Panc1 (cell line): Measurements from ENCODE around the gene MARK3. TPM values are rescaled to one million over a fixed set of nuclear protein-coding genes. Genes with fewer than 3 reads are reported as not detected.
A peak's percentile ranks its signal among the peaks of the same experiment; 100 is the strongest.

Experiments used
- ATAC-seq: fragments of 200-7000 bp; cut with Tn5 transposase; 2 replicates; pipeline ENCODE4 v1.9.1; 2020; ENCODE audit warnings: mild to moderate bottlenecking, moderate library complexity
- BruUV-seq: library from RNA; stranded (reverse); fragments of 400-500 nt; replicated peaks from 2 replicates; lab custom pipeline; 2021; lab: Mats Ljungman, UMichigan
- CTCF ChIA-PET: fragments of 300-600 bp; sonication (Branson Sonifier 250); formaldehyde crosslinking; loops from one replicate; lab custom pipeline; 2022; ENCODE audit warnings: antibody characterized with exemption; lab: Charles Lee
- POLR2A ChIA-PET: fragments of 300-600 bp; sonication (Branson Sonifier 250); formaldehyde crosslinking; loops from one replicate; lab custom pipeline; 2022; ENCODE audit warnings: antibody characterized with exemption; lab: Charles Lee
- DNase-seq: peaks from one replicate; pipeline ENCODE4 v3.0.0-alpha.2; 2010; ENCODE audit warnings: low read depth, low spot score
- H3K27ac ChIP-seq: 2 replicates; pipeline ENCODE4 v1.5.1; 2011; ENCODE audit warnings: mild to moderate bottlenecking, low read length, inconsistent platforms
- H3K27me3 ChIP-seq: fragments of 200-500 bp; sonication (Bioruptor generic); 2 replicates; pipeline ENCODE4 v1.6.0; 2014; ENCODE audit warnings: low read length, inconsistent platforms; ENCODE audit not compliant: control insufficient read depth, insufficient read depth
- H3K36me3 ChIP-seq: fragments of 200-500 bp; sonication (Bioruptor generic); 2 replicates; pipeline ENCODE4 v1.5.1; 2014; ENCODE audit warnings: inconsistent platforms, mild to moderate bottlenecking, low read length, moderate library complexity; ENCODE audit not compliant: control insufficient read depth, insufficient read depth
- H3K4me1 ChIP-seq: 2 replicates; pipeline ENCODE4 v1.5.1; 2011; ENCODE audit warnings: inconsistent platforms, mild to moderate bottlenecking, low read length, moderate library complexity; ENCODE audit not compliant: control insufficient read depth, insufficient read depth
- H3K4me3 ChIP-seq, 2 experiments: 2 replicates each; pipeline ENCODE4 v1.5.1; 2011 to 2012; ENCODE audit warnings: low read depth in 2 of 2, low read length in 2 of 2, mild to moderate bottlenecking in 2 of 2, inconsistent platforms in 1 of 2, moderate library complexity in 1 of 2
- H3K9me3 ChIP-seq: fragments of 200-500 bp; sonication (Bioruptor generic); 2 replicates; pipeline ENCODE4 v1.5.1; 2014; ENCODE audit warnings: low read depth, mild to moderate bottlenecking, inconsistent platforms, low read length, moderate library complexity; ENCODE audit not compliant: control insufficient read depth, insufficient read depth
- POLR2AphosphoS5 ChIP-seq: IDR thresholded peaks from 2 replicates; pipeline ENCODE4 v1.6.1; 2012; ENCODE audit warnings: mild to moderate bottlenecking, low read depth, low read length, moderate library complexity
- SIN3A ChIP-seq: IDR thresholded peaks from 2 replicates; pipeline ENCODE4 v1.6.1; 2012; ENCODE audit warnings: low read depth, mild to moderate bottlenecking, low read length, moderate library complexity, borderline replicate concordance; ENCODE audit not compliant: insufficient read depth
- TCF7L2 ChIP-seq: IDR thresholded peaks from 2 replicates; pipeline ENCODE4 v1.6.1; 2011; ENCODE audit warnings: mild to moderate bottlenecking, low read depth, low read length, inconsistent platforms
- in situ Hi-C: cut with HindIII; loops from 2 replicates; pipeline ENCODE4 v1.10.0; 2016; ENCODE audit warnings: low sequenced_read_pairs, low pct_unique_long_range_greater_than_20kb
- intact Hi-C: fragments of 100-400 bp; cut with micrococcal nuclease; formaldehyde crosslinking; loops from one replicate; pipeline ENCODE4 v1.10.0; 2022; ENCODE audit not compliant: unreplicated experiment
- total RNA-seq: library from RNA; stranded (reverse); gene quantifications from one replicate; pipeline ENCODE4 v1.2.1, GENCODE V29; 2021; ENCODE audit not compliant: unreplicated experiment
- TF ChIP-seq, protein P1 (sequence below), 2 experiments: IDR thresholded peaks; 2 replicates each; pipeline ENCODE4 v1.6.1; 2011 to 2012; ENCODE audit warnings: low read depth in 2 of 2, control low read depth in 1 of 2, low read length in 1 of 2, mild to moderate bottlenecking in 1 of 2, moderate library complexity in 1 of 2; ENCODE audit not compliant: insufficient read depth in 1 of 2
- TF ChIP-seq, protein P2 (sequence below): fragments of 450-650 bp; IDR thresholded peaks from 2 replicates; pipeline ENCODE4 v1.5.1; 2017; ENCODE audit warnings: mild to moderate bottlenecking

MARK3 gene
- total RNA-seq, 1 experiment from 2014 or later, result 56.1 TPM

DNA sequence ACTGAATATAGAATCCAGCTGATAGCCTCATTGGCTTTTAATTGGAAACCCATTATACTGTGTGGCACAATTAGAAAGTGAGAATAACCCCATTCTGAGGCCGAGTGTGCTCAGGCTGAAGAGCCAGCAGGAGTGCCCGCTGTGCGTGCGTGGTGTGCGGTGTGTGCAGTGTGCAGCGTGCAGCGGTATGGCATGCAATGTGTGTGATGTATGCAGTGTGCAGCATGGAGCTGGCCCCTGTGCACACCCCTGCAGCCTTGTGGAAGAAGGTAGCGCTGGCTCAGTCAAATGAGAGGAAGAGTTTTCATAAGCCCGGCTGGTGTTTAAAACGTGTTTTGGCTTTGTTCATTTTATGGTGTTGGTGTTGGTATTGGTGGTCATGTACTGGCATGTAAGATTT is 114.5 kb downstream of the MARK3 start:
- no peak for TF ChIP-seq TCF7L2
- no peak for TF ChIP-seq SIN3A
- TF ChIP-seq, protein P1, sequence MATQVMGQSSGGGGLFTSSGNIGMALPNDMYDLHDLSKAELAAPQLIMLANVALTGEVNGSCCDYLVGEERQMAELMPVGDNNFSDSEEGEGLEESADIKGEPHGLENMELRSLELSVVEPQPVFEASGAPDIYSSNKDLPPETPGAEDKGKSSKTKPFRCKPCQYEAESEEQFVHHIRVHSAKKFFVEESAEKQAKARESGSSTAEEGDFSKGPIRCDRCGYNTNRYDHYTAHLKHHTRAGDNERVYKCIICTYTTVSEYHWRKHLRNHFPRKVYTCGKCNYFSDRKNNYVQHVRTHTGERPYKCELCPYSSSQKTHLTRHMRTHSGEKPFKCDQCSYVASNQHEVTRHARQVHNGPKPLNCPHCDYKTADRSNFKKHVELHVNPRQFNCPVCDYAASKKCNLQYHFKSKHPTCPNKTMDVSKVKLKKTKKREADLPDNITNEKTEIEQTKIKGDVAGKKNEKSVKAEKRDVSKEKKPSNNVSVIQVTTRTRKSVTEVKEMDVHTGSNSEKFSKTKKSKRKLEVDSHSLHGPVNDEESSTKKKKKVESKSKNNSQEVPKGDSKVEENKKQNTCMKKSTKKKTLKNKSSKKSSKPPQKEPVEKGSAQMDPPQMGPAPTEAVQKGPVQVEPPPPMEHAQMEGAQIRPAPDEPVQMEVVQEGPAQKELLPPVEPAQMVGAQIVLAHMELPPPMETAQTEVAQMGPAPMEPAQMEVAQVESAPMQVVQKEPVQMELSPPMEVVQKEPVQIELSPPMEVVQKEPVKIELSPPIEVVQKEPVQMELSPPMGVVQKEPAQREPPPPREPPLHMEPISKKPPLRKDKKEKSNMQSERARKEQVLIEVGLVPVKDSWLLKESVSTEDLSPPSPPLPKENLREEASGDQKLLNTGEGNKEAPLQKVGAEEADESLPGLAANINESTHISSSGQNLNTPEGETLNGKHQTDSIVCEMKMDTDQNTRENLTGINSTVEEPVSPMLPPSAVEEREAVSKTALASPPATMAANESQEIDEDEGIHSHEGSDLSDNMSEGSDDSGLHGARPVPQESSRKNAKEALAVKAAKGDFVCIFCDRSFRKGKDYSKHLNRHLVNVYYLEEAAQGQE (IDR thresholded peaks at IDR 0.05; ENCODE audit: insufficient read depth in 1 of 2, low read depth in 2 of 2, low read length in 1 of 2), result no peak
- TF ChIP-seq, protein P2, sequence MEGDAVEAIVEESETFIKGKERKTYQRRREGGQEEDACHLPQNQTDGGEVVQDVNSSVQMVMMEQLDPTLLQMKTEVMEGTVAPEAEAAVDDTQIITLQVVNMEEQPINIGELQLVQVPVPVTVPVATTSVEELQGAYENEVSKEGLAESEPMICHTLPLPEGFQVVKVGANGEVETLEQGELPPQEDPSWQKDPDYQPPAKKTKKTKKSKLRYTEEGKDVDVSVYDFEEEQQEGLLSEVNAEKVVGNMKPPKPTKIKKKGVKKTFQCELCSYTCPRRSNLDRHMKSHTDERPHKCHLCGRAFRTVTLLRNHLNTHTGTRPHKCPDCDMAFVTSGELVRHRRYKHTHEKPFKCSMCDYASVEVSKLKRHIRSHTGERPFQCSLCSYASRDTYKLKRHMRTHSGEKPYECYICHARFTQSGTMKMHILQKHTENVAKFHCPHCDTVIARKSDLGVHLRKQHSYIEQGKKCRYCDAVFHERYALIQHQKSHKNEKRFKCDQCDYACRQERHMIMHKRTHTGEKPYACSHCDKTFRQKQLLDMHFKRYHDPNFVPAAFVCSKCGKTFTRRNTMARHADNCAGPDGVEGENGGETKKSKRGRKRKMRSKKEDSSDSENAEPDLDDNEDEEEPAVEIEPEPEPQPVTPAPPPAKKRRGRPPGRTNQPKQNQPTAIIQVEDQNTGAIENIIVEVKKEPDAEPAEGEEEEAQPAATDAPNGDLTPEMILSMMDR, result no peak
- no peak for TF ChIP-seq POLR2AphosphoS5
- BruUV-seq, result no TSS peak
- no peaks in the 10 kb centered on the region for H3K27me3 ChIP-seq
- ATAC-seq (peak; percentile 69; the same call in 1 of the 2 replicates), DNase-seq (no peak)
- H3K36me3 ChIP-seq, result peaks cover 8% of the 10 kb centered on the region
- ChIA-PET CTCF (interaction anchor here (0.6 kb wide), 1 partner anchor 107 kb away, joined by 5 read pairs; no protein-coding TSS in a partner anchor), POLR2A (no interaction called here)
- no peaks in the 10 kb centered on the region for H3K4me1 ChIP-seq
- intact Hi-C loops, result no loop called here
- in situ Hi-C loops, result no loop called here
- no peak overlapping the region for H3K4me3 ChIP-seq
- no peaks in the 10 kb centered on the region for H3K9me3 ChIP-seq
- H3K27ac ChIP-seq, result no peak overlapping the region

GRCh38 chr14:103500148-103500990 is 115.2 kb downstream of the MARK3 start:
- POLR2A ChIA-PET, result no interaction called here
- H3K27me3 ChIP-seq, result no peaks in the 10 kb centered on the region
- ATAC-seq (peak; percentile 93), DNase-seq (no peak)
- in situ Hi-C loops, result no loop called here
- TF ChIP-seq, protein P1 (IDR thresholded peaks at IDR 0.05; ENCODE audit: insufficient read depth in 1 of 2, low read depth in 2 of 2, low read length in 1 of 2), result no peak
- TF ChIP-seq SIN3A (no peak), TCF7L2 (no peak)
- TF ChIP-seq, protein P2, result peak; percentile 93
- H3K4me3 ChIP-seq, result no peak overlapping the region
- BruUV-seq, result no TSS peak
- H3K27ac ChIP-seq, result no peak overlapping the region
- H3K36me3 ChIP-seq, result peaks cover 8% of the 10 kb centered on the region
- CTCF ChIA-PET, result interaction anchor here (0.6 kb wide), 1 partner anchor 107 kb away, joined by 5 read pairs; no protein-coding TSS in a partner anchor
- intact Hi-C loops, result no loop called here
- H3K4me1 ChIP-seq, result no peaks in the 10 kb centered on the region
- H3K9me3 ChIP-seq, result no peaks in the 10 kb centered on the region
